ENCODE data around the gene POU2F1. TPM values are rescaled to one million over a fixed set of nuclear protein-coding genes. Genes with fewer than 3 reads are reported as not detected.
A peak's percentile ranks its signal among the peaks of the same experiment; 100 is the strongest.

The POU2F1 gene
- total RNA-seq, 1 experiment from 2014 or later: 28.5 TPM

DNA sequence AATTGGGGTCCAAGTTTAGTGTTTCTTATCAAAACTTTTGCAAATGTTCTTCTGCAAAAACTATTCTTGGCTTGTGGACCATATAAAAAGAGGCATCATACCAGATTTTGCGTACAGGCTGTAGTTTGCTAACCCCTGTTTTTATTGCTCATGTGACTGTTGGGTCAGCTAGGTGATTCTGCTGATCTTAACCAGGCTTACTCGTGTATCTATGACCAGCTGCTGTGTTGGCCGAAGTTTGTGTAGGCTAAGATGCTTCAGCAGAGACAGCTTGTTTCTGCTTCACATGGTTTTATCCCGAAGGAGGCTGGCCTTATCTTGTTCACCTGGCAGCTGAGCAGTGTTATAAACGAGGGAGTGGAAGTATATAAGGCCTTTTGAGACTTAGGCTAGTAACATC lies 38.2 kb downstream of the POU2F1 start:
- POLR2A ChIA-PET (ENCODE audit: unreplicated experiment): no interaction called here
- Histone ChIP-seq H3K36me3 (ENCODE audit: low read depth) (no peaks in the 10 kb centered on the region), H3K4me2 (no peak overlapping the region), H2AFZ (no peak overlapping the region), H3K27me3 (ENCODE audit: insufficient read depth, low read depth) (no peaks in the 10 kb centered on the region), H3K79me2 (ENCODE audit: low read depth) (peaks cover 90% of the 10 kb centered on the region), H3K9me2 (ENCODE audit: insufficient read depth) (no peaks in the 10 kb centered on the region), H3K9me3 (ENCODE audit: insufficient read depth, low read depth) (no peaks in the 10 kb centered on the region), H4K20me1 (ENCODE audit: insufficient read depth) (peaks cover 7% of the 10 kb centered on the region), H3K4me3 (no peak overlapping the region), H3K27ac (no peak overlapping the region), H3K4me1 (replicated peaks; ENCODE audit: insufficient read depth) (peaks cover 7% of the 10 kb centered on the region; the same call in 1 of the 2 replicates), H3F3A (ENCODE audit: insufficient read depth, low read depth) (peaks cover 7% of the 10 kb centered on the region; the same call in 1 of the 2 replicates)
- DNase-seq: no peak
- TF ChIP-seq, protein P1, sequence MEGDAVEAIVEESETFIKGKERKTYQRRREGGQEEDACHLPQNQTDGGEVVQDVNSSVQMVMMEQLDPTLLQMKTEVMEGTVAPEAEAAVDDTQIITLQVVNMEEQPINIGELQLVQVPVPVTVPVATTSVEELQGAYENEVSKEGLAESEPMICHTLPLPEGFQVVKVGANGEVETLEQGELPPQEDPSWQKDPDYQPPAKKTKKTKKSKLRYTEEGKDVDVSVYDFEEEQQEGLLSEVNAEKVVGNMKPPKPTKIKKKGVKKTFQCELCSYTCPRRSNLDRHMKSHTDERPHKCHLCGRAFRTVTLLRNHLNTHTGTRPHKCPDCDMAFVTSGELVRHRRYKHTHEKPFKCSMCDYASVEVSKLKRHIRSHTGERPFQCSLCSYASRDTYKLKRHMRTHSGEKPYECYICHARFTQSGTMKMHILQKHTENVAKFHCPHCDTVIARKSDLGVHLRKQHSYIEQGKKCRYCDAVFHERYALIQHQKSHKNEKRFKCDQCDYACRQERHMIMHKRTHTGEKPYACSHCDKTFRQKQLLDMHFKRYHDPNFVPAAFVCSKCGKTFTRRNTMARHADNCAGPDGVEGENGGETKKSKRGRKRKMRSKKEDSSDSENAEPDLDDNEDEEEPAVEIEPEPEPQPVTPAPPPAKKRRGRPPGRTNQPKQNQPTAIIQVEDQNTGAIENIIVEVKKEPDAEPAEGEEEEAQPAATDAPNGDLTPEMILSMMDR (conservative IDR thresholded peaks at IDR 0.05): no peak
- TF ChIP-seq EZH2 (IDR thresholded peaks at IDR 0.05; ENCODE audit: low read depth): no peak
- CTCF ChIA-PET: no interaction called here
- no TSS peak for BruUV-seq (replicated peaks)
- intact Hi-C loops (cut with micrococcal nuclease; ENCODE audit: unreplicated experiment): no loop called here

DNA sequence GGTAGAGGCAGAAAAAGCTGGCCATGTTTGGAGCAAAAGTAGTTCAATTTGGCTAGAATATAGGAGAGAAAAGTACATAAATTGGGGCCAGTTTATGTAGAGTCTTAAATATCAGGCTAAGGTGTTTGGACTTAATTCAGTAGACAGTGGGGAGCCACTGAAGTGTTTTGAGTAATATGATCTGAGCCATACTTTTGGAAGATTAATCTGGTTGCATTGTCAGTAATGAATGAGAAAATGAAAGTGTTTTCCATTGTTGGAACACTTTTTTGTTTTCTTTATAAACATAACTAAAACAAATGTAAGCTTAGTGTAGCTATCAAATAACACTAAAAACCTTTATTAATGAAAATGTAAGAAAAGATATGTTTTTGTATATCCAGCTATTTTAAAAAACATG lies 42.1 kb downstream of the POU2F1 start:
- ChIA-PET CTCF (interaction anchor here (0.6 kb wide), 1 partner anchor 80 kb away, joined by 9 read pairs; no protein-coding TSS in a partner anchor), POLR2A (ENCODE audit: unreplicated experiment) (interaction anchor here (0.6 to 0.7 kb wide), 2 partner anchors 43 to 1271 kb away, joined by 6 to 7 read pairs; no protein-coding TSS in a partner anchor)
- H3K79me2 ChIP-seq (ENCODE audit: low read depth): peaks cover 77% of the 10 kb centered on the region
- no peaks in the 10 kb centered on the region for H3K9me2 ChIP-seq (ENCODE audit: insufficient read depth)
- no peaks in the 10 kb centered on the region for H3K36me3 ChIP-seq (ENCODE audit: low read depth)
- TF ChIP-seq, protein P1 (conservative IDR thresholded peaks at IDR 0.05): no peak
- TF ChIP-seq EZH2 (IDR thresholded peaks at IDR 0.05; ENCODE audit: low read depth): no peak
- no peaks in the 10 kb centered on the region; the same call in 1 of the 2 replicates for H4K20me1 ChIP-seq (ENCODE audit: insufficient read depth)
- no peaks in the 10 kb centered on the region for H3K27me3 ChIP-seq (ENCODE audit: insufficient read depth, low read depth)
- no peaks in the 10 kb centered on the region for H3K9me3 ChIP-seq (ENCODE audit: insufficient read depth, low read depth)
- no peak overlapping the region for H3K27ac ChIP-seq
- no TSS peak for BruUV-seq (replicated peaks)
- H3K4me3 ChIP-seq: no peak overlapping the region
- no peak overlapping the region for H3K4me2 ChIP-seq
- peaks cover 12% of the 10 kb centered on the region; the same call in 1 of the 2 replicates for H3K4me1 ChIP-seq (replicated peaks; ENCODE audit: insufficient read depth)
- H3F3A ChIP-seq (ENCODE audit: insufficient read depth, low read depth): no peaks in the 10 kb centered on the region; the same call in none of the 2 replicates
- intact Hi-C loops (cut with micrococcal nuclease; ENCODE audit: unreplicated experiment): no loop called here
- H2AFZ ChIP-seq: no peak overlapping the region
- DNase-seq: no peak

DNA sequence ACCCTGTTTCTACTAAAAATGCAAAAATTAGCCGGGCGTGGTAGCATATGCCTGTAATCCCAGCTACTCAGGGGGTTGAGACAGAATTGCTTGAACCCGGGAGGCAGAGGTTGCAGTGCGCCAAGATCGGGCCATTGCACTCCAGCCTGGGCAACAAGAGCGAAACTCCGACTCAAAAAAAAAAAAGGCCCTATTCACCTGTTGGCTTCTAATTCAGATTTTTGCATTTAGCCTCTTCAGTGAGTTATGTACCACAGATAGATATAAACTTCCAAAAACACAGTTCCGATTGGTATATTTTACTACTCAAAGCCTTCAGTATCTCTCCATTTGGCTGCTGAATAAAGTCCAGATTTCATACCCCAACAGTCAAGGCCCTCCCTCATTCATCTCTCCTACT lies 42.7 kb downstream of the POU2F1 start:
- no peak for TF ChIP-seq EZH2 (IDR thresholded peaks at IDR 0.05; ENCODE audit: low read depth)
- TF ChIP-seq, protein P1 (conservative IDR thresholded peaks at IDR 0.05): no peak
- ChIA-PET POLR2A (ENCODE audit: unreplicated experiment) (interaction anchor here (0.7 kb wide), 1 partner anchor 43 kb away, joined by 6 read pairs; no protein-coding TSS in a partner anchor), CTCF (interaction anchor here (0.6 kb wide), 1 partner anchor 79 kb away, joined by 9 read pairs; no protein-coding TSS in a partner anchor)
- no TSS peak for BruUV-seq (replicated peaks)
- Histone ChIP-seq H3K4me1 (replicated peaks; ENCODE audit: insufficient read depth) (peaks cover 12% of the 10 kb centered on the region; the same call in 1 of the 2 replicates), H3K27ac (peak overlapping the region; percentile 31; the same call in 1 of the 2 replicates), H3K4me2 (no peak overlapping the region), H4K20me1 (ENCODE audit: insufficient read depth) (no peaks in the 10 kb centered on the region; the same call in 1 of the 2 replicates), H3K27me3 (ENCODE audit: insufficient read depth, low read depth) (no peaks in the 10 kb centered on the region), H3K36me3 (ENCODE audit: low read depth) (no peaks in the 10 kb centered on the region), H3K4me3 (no peak overlapping the region), H3K9me2 (ENCODE audit: insufficient read depth) (no peaks in the 10 kb centered on the region), H3K9me3 (ENCODE audit: insufficient read depth, low read depth) (no peaks in the 10 kb centered on the region), H3K79me2 (ENCODE audit: low read depth) (peaks cover 74% of the 10 kb centered on the region), H3F3A (ENCODE audit: insufficient read depth, low read depth) (no peaks in the 10 kb centered on the region; the same call in none of the 2 replicates), H2AFZ (no peak overlapping the region)
- no peak for DNase-seq
- intact Hi-C loops (cut with micrococcal nuclease; ENCODE audit: unreplicated experiment): no loop called here
